ENCODE measurements around the gene KIF26A. TPM values are rescaled to one million over a fixed set of nuclear protein-coding genes. Genes with fewer than 3 reads are reported as not detected.

The KIF26A gene
- total RNA-seq, 4 donors from 2014 or later: 4.6 to 7.2 (median 5.6) TPM

DNA sequence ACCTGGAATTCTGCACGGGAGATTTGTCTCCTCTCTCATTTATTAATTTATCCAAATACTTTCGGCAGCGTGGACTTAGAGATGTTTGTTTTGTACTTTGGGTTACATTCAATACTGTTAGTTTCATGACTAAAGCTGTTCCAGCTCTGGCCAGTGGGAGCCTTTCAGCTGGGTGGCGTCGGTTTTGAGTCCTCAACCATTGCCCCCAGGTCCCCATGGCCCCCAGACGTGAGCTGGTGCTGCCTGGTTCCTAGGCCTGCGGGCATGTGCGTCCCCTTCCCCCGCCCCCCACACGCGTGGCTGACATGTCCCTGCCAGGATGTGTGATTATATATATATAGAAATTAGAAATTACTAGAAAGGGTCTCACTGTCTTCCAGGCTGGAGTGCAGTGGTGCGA, 48.2 kb downstream of the KIF26A start:
- DNase-seq (ENCODE audit: extremely low spot score): no peak
- Histone ChIP-seq H3K27ac (replicated peaks in 1 of 4) (no peak overlapping the region), H3K27me3 (peaks cover 0 to 65% (median 0%) of the 10 kb centered on the region in 4 donors), H3K9me3 (no peaks in the 10 kb centered on the region), H3K4me1 (peaks cover 0 to 18% (median 2%) of the 10 kb centered on the region in 4 donors), H3K4me3 (no peak overlapping the region), H3K36me3 (no peaks in the 10 kb centered on the region)
- TF ChIP-seq EP300 (IDR thresholded peaks at IDR 0.05) (no peak), POLR2A (IDR thresholded peaks at IDR 0.05; ENCODE audit: low read depth) (no peak), POLR2AphosphoS5 (IDR thresholded peaks at IDR 0.05) (no peak)
- TF ChIP-seq, protein P1, sequence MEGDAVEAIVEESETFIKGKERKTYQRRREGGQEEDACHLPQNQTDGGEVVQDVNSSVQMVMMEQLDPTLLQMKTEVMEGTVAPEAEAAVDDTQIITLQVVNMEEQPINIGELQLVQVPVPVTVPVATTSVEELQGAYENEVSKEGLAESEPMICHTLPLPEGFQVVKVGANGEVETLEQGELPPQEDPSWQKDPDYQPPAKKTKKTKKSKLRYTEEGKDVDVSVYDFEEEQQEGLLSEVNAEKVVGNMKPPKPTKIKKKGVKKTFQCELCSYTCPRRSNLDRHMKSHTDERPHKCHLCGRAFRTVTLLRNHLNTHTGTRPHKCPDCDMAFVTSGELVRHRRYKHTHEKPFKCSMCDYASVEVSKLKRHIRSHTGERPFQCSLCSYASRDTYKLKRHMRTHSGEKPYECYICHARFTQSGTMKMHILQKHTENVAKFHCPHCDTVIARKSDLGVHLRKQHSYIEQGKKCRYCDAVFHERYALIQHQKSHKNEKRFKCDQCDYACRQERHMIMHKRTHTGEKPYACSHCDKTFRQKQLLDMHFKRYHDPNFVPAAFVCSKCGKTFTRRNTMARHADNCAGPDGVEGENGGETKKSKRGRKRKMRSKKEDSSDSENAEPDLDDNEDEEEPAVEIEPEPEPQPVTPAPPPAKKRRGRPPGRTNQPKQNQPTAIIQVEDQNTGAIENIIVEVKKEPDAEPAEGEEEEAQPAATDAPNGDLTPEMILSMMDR (IDR thresholded peaks at IDR 0.05): no peak
- WGBS: 50% methylated on average over 9 of the region's 12 CpGs
- intact Hi-C loops (cut with DNase I): no loop called here

GRCh38 chr14:104187121-104187889, 48.9 kb downstream of the KIF26A start:
- no peak for DNase-seq (ENCODE audit: extremely low spot score)
- peaks cover 0 to 18% (median 2%) of the 10 kb centered on the region in 4 donors for H3K4me1 ChIP-seq
- no peaks in the 10 kb centered on the region for H3K36me3 ChIP-seq
- peaks cover 0 to 65% (median 0%) of the 10 kb centered on the region in 4 donors for H3K27me3 ChIP-seq
- TF ChIP-seq POLR2AphosphoS5 (IDR thresholded peaks at IDR 0.05): no peak
- TF ChIP-seq EP300 (IDR thresholded peaks at IDR 0.05): no peak
- TF ChIP-seq POLR2A (IDR thresholded peaks at IDR 0.05; ENCODE audit: low read depth): no peak
- TF ChIP-seq, protein P1 (IDR thresholded peaks at IDR 0.05): no peak
- no peak overlapping the region for H3K4me3 ChIP-seq
- 86% methylated on average over 12 of the region's 27 CpGs for WGBS
- H3K27ac ChIP-seq (replicated peaks in 1 of 4): no peak overlapping the region
- intact Hi-C loops (cut with DNase I): no loop called here
- H3K9me3 ChIP-seq: no peaks in the 10 kb centered on the region

- H3K27me3 ChIP-seq: peaks cover 0 to 62% (median 0%) of the 10 kb centered on the region in 4 donors
- no peak overlapping the region for H3K27ac ChIP-seq (replicated peaks in 1 of 4)
- no peak for TF ChIP-seq POLR2AphosphoS5 (IDR thresholded peaks at IDR 0.05)
- TF ChIP-seq, protein P1 (IDR thresholded peaks at IDR 0.05): no peak
- H3K36me3 ChIP-seq: no peaks in the 10 kb centered on the region
- no peak overlapping the region for H3K4me3 ChIP-seq
- H3K9me3 ChIP-seq: no peaks in the 10 kb centered on the region
- WGBS: 86% methylated on average over 18 of the region's 27 CpGs
- H3K4me1 ChIP-seq: peaks cover 0 to 18% (median 2%) of the 10 kb centered on the region in 4 donors
- intact Hi-C loops (cut with DNase I): no loop called here
- DNase-seq (ENCODE audit: extremely low spot score): no peak
Measured at GRCh38 chr14:104187931-104188726, 49.7 kb downstream of the KIF26A start.

- no peaks in the 10 kb centered on the region for H3K36me3 ChIP-seq
- WGBS: 90% methylated on average over 6 of the region's 15 CpGs
- H3K27ac ChIP-seq (replicated peaks in 1 of 4): no peak overlapping the region
- no peaks in the 10 kb centered on the region for H3K9me3 ChIP-seq
- TF ChIP-seq POLR2AphosphoS5 (IDR thresholded peaks at IDR 0.05) (no peak), EP300 (IDR thresholded peaks at IDR 0.05) (no peak), POLR2A (IDR thresholded peaks at IDR 0.05; ENCODE audit: low read depth) (no peak)
- TF ChIP-seq, protein P1 (IDR thresholded peaks at IDR 0.05): no peak
- intact Hi-C loops (cut with DNase I): no loop called here
- no peak for DNase-seq (ENCODE audit: extremely low spot score)
- peaks cover 0 to 62% (median 0%) of the 10 kb centered on the region in 4 donors for H3K27me3 ChIP-seq
- peaks cover 0 to 13% (median 2%) of the 10 kb centered on the region in 4 donors for H3K4me1 ChIP-seq
- no peak overlapping the region for H3K4me3 ChIP-seq
Measured at GRCh38 chr14:104188727-104189400, 50.5 kb downstream of the KIF26A start.

Measured in esophagus muscularis mucosa (tissue), 4 donors.